ENCODE results near the gene CA12. TPM values are rescaled to one million over a fixed set of nuclear protein-coding genes. Genes with fewer than 3 reads are reported as not detected.

Gene CA12
- total and polyA plus RNA-seq, 12 donors = under 0.01 to 1.4 (median 0.31) TPM; not detected in 2

DNA sequence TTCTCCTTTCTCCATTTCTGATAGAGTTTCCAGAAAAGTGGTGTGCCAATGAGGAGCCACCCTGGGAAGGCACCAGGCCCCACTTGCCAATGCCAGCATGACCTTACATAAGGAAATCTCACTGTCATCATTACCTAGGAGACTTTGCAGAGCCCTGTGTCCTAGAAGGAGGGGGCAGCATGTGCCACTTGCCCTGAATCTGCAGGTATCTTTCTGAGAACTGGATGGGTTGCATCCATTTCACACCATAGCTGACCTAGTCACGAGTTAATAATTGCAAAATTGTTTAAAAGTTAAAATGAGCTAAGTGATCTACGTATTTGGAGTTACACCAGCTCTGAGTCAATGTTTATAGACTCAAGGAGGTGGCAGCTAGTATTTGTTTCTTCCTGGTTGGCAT, 14.3 kb downstream of the CA12 start:
- no peaks in the 10 kb centered on the region for H3K9me3 ChIP-seq (replicated peaks in 1 of 3)
- TF ChIP-seq, protein P1, sequence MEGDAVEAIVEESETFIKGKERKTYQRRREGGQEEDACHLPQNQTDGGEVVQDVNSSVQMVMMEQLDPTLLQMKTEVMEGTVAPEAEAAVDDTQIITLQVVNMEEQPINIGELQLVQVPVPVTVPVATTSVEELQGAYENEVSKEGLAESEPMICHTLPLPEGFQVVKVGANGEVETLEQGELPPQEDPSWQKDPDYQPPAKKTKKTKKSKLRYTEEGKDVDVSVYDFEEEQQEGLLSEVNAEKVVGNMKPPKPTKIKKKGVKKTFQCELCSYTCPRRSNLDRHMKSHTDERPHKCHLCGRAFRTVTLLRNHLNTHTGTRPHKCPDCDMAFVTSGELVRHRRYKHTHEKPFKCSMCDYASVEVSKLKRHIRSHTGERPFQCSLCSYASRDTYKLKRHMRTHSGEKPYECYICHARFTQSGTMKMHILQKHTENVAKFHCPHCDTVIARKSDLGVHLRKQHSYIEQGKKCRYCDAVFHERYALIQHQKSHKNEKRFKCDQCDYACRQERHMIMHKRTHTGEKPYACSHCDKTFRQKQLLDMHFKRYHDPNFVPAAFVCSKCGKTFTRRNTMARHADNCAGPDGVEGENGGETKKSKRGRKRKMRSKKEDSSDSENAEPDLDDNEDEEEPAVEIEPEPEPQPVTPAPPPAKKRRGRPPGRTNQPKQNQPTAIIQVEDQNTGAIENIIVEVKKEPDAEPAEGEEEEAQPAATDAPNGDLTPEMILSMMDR (IDR thresholded peaks at IDR 0.05) = no peak
- no peak for TF ChIP-seq POLR2A (IDR thresholded peaks at IDR 0.05)
- no peak overlapping the region for H3K4me3 ChIP-seq
- intact Hi-C loops (cut with DNase I) = no loop called here
- no peak for DNase-seq
- H3K27me3 ChIP-seq = no peaks in the 10 kb centered on the region
- WGBS, 4 donors = 84 to 91% (median 86%) methylated on average over 2 of the region's 2 CpGs
- no peak overlapping the region for H3K27ac ChIP-seq
- H3K4me1 ChIP-seq (replicated peaks in 1 of 2) = no peaks in the 10 kb centered on the region
- no peaks in the 10 kb centered on the region for H3K36me3 ChIP-seq (replicated peaks in 1 of 2)

DNA sequence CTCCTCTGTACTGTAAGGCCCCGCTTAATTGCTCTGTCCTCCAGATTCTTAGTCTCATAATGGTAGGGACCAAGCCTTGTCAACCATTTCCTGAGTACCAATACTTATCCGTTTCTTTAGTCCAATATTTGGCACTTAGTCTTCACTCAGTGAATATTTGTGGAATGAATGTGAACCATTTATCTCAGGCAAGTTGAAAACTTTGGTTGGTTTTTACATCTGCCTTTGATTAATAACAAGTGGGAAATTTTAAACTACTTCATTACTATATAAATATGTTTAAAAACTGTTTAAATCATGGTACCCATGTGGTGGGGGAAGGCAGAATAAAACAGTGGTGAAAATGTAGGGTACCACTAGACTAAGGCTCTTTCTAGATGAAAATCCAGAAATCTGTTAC, 15.2 kb downstream of the CA12 start:
- TF ChIP-seq POLR2A (IDR thresholded peaks at IDR 0.05) = no peak
- DNase-seq = no peak
- Histone ChIP-seq H3K4me1 (replicated peaks in 1 of 2) (no peaks in the 10 kb centered on the region), H3K27me3 (no peaks in the 10 kb centered on the region), H3K36me3 (replicated peaks in 1 of 2) (no peaks in the 10 kb centered on the region), H3K27ac (no peak overlapping the region), H3K9me3 (replicated peaks in 1 of 3) (no peaks in the 10 kb centered on the region), H3K4me3 (no peak overlapping the region)
- 80 to 97% (median 90%) methylated on average over 2 of the region's 2 CpGs for WGBS, 4 donors
- intact Hi-C loops (cut with DNase I) = no loop called here

DNA sequence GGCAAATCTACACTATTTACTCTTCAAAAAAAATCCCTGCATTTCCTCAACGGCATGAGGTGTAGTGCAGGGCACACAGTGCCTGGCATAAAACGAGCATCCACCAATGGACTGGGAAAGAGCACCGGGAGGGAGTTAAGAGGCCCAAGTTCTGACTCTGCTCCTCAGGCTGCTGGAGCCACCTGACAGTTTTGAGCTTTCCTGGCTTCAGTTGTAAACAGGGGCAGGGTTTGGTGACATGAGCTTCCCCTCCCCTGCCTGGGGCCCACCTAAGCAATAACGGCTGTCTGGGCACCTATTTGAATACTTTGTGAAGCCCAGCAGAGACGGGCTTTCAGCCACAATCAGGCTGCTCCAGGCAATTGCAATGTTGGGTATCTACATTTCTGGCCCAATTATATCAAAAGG, 16.4 kb downstream of the CA12 start:
- Histone ChIP-seq H3K9me3 (replicated peaks in 1 of 3) (no peaks in the 10 kb centered on the region), H3K27me3 (no peaks in the 10 kb centered on the region), H3K36me3 (replicated peaks in 1 of 2) (no peaks in the 10 kb centered on the region), H3K4me3 (no peak overlapping the region), H3K4me1 (replicated peaks in 1 of 2) (no peaks in the 10 kb centered on the region), H3K27ac (no peak overlapping the region)
- WGBS, 4 donors = 76 to 82% (median 76%) methylated on average over 5 of the region's 5 CpGs
- DNase-seq = no peak
- no peak for TF ChIP-seq POLR2A (IDR thresholded peaks at IDR 0.05)
- TF ChIP-seq, protein P1 (IDR thresholded peaks at IDR 0.05) = no peak
- intact Hi-C loops (cut with DNase I) = no loop called here

DNA sequence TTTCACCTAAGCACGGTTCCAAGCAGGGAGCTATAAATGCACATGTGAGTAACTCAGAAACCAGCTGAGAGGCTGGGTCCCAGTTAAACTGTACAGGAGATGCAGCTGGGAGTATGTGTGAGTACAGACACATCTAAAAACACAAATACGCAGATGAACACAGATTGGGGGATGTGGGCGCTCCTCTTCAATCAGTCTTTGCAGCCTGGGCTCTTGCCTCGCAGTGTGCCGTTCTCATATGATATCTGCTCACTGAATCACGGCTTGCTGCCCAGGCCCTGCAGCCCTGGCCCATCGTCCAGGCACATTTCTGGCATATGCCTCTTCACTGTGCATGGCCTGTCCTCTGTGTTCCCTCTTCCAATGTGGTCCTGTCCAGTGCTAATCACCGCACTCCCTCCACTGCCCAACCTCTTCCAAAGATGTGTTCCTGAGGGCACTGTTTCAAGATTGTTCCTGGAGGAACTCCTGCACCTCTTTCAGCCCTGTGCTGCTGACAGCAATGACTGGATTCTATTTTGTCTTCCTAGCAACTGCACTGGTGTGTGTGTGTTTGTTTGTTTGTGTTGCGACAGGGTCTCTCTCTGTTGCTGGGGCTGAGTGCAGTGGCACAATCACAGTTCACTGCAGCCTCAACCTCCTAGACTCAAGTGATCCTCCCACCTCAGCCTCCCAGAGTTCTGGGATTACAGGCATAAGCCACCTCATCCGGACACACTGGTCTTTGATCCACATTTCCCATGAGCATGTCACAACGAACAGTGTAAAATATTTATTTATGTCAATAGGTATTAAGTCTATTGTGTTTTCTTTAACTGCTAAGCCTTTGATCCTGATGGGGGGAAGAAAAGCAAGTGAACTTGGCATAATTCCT, 17.0 kb downstream of the CA12 start:
- no peaks in the 10 kb centered on the region for H3K27me3 ChIP-seq
- H3K9me3 ChIP-seq (replicated peaks in 1 of 3) = no peaks in the 10 kb centered on the region
- no peak for DNase-seq
- no peaks in the 10 kb centered on the region for H3K4me1 ChIP-seq (replicated peaks in 1 of 2)
- no peak overlapping the region for H3K4me3 ChIP-seq
- 84 to 90% (median 88%) methylated on average over 11 of the region's 11 CpGs for WGBS, 4 donors
- intact Hi-C loops (cut with DNase I) = no loop called here
- no peaks in the 10 kb centered on the region for H3K36me3 ChIP-seq (replicated peaks in 1 of 2)
- H3K27ac ChIP-seq = no peak overlapping the region
- TF ChIP-seq, protein P1 (IDR thresholded peaks at IDR 0.05) = no peak
- no peak for TF ChIP-seq POLR2A (IDR thresholded peaks at IDR 0.05)

DNA sequence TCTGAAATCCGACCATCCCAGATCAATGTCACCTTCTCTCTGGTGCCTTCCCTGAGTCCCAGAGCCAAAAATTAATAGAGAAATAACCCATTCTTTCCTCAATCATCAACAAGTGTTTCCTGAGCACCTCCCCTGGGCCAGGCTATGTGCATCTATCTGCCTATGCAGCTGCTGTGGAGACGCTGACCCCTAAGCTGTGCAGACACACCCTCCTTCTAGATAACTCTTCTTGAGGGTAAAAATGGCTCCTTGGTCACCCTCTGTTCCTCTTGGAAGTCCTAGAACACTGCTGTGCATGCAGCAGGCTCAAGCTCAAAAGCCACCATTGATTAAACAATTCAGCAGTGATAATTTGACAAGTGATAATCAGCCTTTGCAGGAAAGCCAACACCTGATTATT, 18.4 kb downstream of the CA12 start:
- 73 to 79% (median 75%) methylated on average over 2 of the region's 2 CpGs for WGBS, 4 donors
- no peak for DNase-seq
- Histone ChIP-seq H3K9me3 (replicated peaks in 1 of 3) (no peaks in the 10 kb centered on the region), H3K4me1 (replicated peaks in 1 of 2) (no peaks in the 10 kb centered on the region), H3K4me3 (no peak overlapping the region), H3K36me3 (replicated peaks in 1 of 2) (no peaks in the 10 kb centered on the region), H3K27ac (no peak overlapping the region), H3K27me3 (no peaks in the 10 kb centered on the region)
- no peak for TF ChIP-seq POLR2A (IDR thresholded peaks at IDR 0.05)
- TF ChIP-seq, protein P1 (IDR thresholded peaks at IDR 0.05) = no peak
- intact Hi-C loops (cut with DNase I) = no loop called here
